Measurements from ENCODE around the gene CCDC92.

DNA sequence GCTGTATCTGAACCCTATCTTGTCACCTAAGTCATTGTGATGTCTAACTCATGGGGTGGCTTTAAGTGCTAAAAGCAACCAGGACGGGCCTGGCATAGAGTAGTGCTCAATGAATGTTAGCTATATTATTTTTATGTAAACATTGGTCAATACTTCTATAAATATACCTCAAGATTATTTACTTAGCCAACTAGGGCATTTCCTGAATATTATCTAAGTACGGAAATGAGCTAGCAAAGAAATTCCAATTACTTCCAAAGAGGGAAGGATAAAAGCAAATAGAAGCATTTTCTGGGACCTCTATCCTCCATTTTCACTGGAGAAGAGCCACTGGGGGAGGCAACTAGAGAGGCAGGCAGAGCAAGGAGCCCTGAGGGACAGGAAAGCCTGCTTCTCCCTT lies 20.6 kb downstream of the CCDC92 start:
- TF ChIP-seq, protein P1, sequence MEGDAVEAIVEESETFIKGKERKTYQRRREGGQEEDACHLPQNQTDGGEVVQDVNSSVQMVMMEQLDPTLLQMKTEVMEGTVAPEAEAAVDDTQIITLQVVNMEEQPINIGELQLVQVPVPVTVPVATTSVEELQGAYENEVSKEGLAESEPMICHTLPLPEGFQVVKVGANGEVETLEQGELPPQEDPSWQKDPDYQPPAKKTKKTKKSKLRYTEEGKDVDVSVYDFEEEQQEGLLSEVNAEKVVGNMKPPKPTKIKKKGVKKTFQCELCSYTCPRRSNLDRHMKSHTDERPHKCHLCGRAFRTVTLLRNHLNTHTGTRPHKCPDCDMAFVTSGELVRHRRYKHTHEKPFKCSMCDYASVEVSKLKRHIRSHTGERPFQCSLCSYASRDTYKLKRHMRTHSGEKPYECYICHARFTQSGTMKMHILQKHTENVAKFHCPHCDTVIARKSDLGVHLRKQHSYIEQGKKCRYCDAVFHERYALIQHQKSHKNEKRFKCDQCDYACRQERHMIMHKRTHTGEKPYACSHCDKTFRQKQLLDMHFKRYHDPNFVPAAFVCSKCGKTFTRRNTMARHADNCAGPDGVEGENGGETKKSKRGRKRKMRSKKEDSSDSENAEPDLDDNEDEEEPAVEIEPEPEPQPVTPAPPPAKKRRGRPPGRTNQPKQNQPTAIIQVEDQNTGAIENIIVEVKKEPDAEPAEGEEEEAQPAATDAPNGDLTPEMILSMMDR (IDR thresholded peaks at IDR 0.05) = no peak
- TF ChIP-seq POLR2A (IDR thresholded peaks at IDR 0.05) (no peak), EP300 (IDR thresholded peaks at IDR 0.05) (no peak)
